K562 (cell line): Measurements from ENCODE around the gene LBHD2.

ENCODE experiments used
- CHD2 ChIP-seq: IDR thresholded peaks from 2 replicates; pipeline ENCODE4 v1.6.1; 2011; ENCODE audit warnings: low read depth, low read length
- GABPB1 ChIP-seq: sonication (generic); formaldehyde crosslinking; IDR thresholded peaks from 2 replicates; pipeline ENCODE4 v1.8.0; 2022; ENCODE audit warnings: mild to moderate bottlenecking, missing genetic modification reagents
- JUNB ChIP-seq: fragments of 450-650 bp; formaldehyde crosslinking; conservative IDR thresholded peaks from 2 replicates; pipeline ENCODE4 v1.4.0; 2020; ENCODE audit warnings: mild to moderate bottlenecking
- TF ChIP-seq, protein P1 (sequence below), 3 experiments: IDR thresholded peaks in 2 of 3; conservative IDR thresholded peaks in 1 of 3; 2 replicates each; pipeline ENCODE4 v1.5.1; 2011 to 2012; ENCODE audit warnings: low read length in 3 of 3, mild to moderate bottlenecking in 3 of 3, control low read depth in 2 of 3, improper control_type of control experiment in 1 of 3, inconsistent platforms in 1 of 3, low read depth in 1 of 3, mixed read lengths in 1 of 3, moderate library complexity in 1 of 3; ENCODE audit not compliant: insufficient read depth in 2 of 3

- TF ChIP-seq CHD2, result no peak
- TF ChIP-seq GABPB1 (CRISPR knock-in tag), result no peak
- no peak for TF ChIP-seq JUNB (CRISPR knock-in tag)
- TF ChIP-seq, protein P1, sequence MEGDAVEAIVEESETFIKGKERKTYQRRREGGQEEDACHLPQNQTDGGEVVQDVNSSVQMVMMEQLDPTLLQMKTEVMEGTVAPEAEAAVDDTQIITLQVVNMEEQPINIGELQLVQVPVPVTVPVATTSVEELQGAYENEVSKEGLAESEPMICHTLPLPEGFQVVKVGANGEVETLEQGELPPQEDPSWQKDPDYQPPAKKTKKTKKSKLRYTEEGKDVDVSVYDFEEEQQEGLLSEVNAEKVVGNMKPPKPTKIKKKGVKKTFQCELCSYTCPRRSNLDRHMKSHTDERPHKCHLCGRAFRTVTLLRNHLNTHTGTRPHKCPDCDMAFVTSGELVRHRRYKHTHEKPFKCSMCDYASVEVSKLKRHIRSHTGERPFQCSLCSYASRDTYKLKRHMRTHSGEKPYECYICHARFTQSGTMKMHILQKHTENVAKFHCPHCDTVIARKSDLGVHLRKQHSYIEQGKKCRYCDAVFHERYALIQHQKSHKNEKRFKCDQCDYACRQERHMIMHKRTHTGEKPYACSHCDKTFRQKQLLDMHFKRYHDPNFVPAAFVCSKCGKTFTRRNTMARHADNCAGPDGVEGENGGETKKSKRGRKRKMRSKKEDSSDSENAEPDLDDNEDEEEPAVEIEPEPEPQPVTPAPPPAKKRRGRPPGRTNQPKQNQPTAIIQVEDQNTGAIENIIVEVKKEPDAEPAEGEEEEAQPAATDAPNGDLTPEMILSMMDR (IDR thresholded peaks at IDR 0.05 in 2 of 3, conservative IDR thresholded peaks at IDR 0.05 in 1 of 3; ENCODE audit: insufficient read depth in 2 of 3, low read depth in 1 of 3, low read length in 3 of 3), result no peak
Measured at GRCh38 chr14:103097244-103097993, 13.4 kb downstream of the LBHD2 start.
